Naive B cell (primary cell): Measurements from ENCODE around the gene TMEM143. TPM values are rescaled to one million over a fixed set of nuclear protein-coding genes. Genes with fewer than 3 reads are reported as not detected.
"Not testable (repeated sequence)": the region's sequence is repeated elsewhere in the genome, so short reads cannot be mapped to it uniquely, and the experiment has no call there.

ENCODE experiments used
- ATAC-seq, 2 donors: fragments of 150-1000 bp; cut with Tn5 transposase; 2 replicates each; pipeline ENCODE4 v1.10.0; 2021; ENCODE audit warnings: low read depth in 2 of 2, mild to moderate bottlenecking in 2 of 2, moderate library complexity in 2 of 2
- DNase-seq: peaks from one replicate; pipeline ENCODE4 v3.0.0; 2022
- H3K27ac Mint-ChIP-seq, 6 donors: one replicate each; pipeline ENCODE4 v1.8.0; 2020 to 2022; ENCODE audit warnings: mild to moderate bottlenecking in 6 of 6, mixed read lengths in 6 of 6, moderate library complexity in 5 of 6, inconsistent platforms in 2 of 6
- H3K27me3 Mint-ChIP-seq, 3 donors: one replicate each; pipeline ENCODE4 v1.8.0; 2021 to 2022; ENCODE audit warnings: mixed read lengths in 3 of 3, mild to moderate bottlenecking in 1 of 3
- H3K36me3 Mint-ChIP-seq, 2 donors: one replicate each; pipeline ENCODE4 v1.8.0; 2020 to 2022; ENCODE audit warnings: mixed read lengths in 2 of 2, inconsistent platforms in 1 of 2, mild to moderate bottlenecking in 1 of 2
- H3K4me1 Mint-ChIP-seq, 3 donors: one replicate each; pipeline ENCODE4 v1.8.0; 2020 to 2022; ENCODE audit warnings: mixed read lengths in 3 of 3, inconsistent platforms in 1 of 3, mild to moderate bottlenecking in 1 of 3, moderate library complexity in 1 of 3
- H3K4me3 Mint-ChIP-seq, 8 donors: one replicate each; pipeline ENCODE4 v1.8.0; 2020 to 2022; ENCODE audit warnings: mild to moderate bottlenecking in 8 of 8, mixed read lengths in 8 of 8, moderate library complexity in 8 of 8, inconsistent platforms in 2 of 8
- H3K9me3 Mint-ChIP-seq, 7 donors: one replicate each; pipeline ENCODE4 v1.8.0; 2020 to 2022; ENCODE audit warnings: mixed read lengths in 7 of 7, mild to moderate bottlenecking in 5 of 7, inconsistent platforms in 2 of 7, moderate library complexity in 1 of 7
- polyA plus RNA-seq, 6 donors: library from polyadenylated mRNA; unstranded; fragments of 300-500 nt; fragmentation: Illumina TruSeq; gene quantifications; one replicate each; pipeline ENCODE4 v1.2.3, GENCODE V29; 2021; ENCODE audit warnings: low read depth in 6 of 6

Gene TMEM143
- polyA plus RNA-seq, 6 donors from 2014 or later = 3.9 to 12.1 (median 5.9) TPM

GRCh38 chr19:48329167-48329891 is 34.4 kb downstream of the TMEM143 start:
- peaks cover 0 to 20% of the 10 kb centered on the region in 2 donors for H3K36me3 Mint-ChIP-seq
- no peaks in the 10 kb centered on the region for H3K27me3 Mint-ChIP-seq
- peak overlapping the region; percentile 85 to 95 (median 90) for H3K4me3 Mint-ChIP-seq
- DNase-seq (no peak), ATAC-seq (no peak)
- peaks cover 0 to 5% (median 0%) of the 10 kb centered on the region in 7 donors for H3K9me3 Mint-ChIP-seq
- H3K27ac Mint-ChIP-seq = peak overlapping the region; percentile 93 to 96 (median 96)
- peaks cover 61 to 88% (median 83%) of the 10 kb centered on the region in 3 donors for H3K4me1 Mint-ChIP-seq

GRCh38 chr19:48325265-48325910 is 38.4 kb downstream of the TMEM143 start, which contains the start of gene EMP3:
Gene EMP3 (plus strand): TSS chr19:48325552. CDS start chr19:48326845, 1,293 bp downstream.
- Mint-ChIP-seq H3K36me3 (peaks cover 0 to 20% of the 10 kb centered on the region in 2 donors), H3K27me3 (no peaks in the 10 kb centered on the region)
- ATAC-seq = peak; percentile 15 to 22

GRCh38 chr19:48321622-48322591 is 41.8 kb downstream of the TMEM143 start:
- Mint-ChIP-seq H3K27ac (peak overlapping the region; percentile 95 to 100 (median 100)), H3K36me3 (peaks cover 0 to 9% of the 10 kb centered on the region in 2 donors), H3K9me3 (peaks cover 0 to 5% (median 0%) of the 10 kb centered on the region in 7 donors), H3K4me3 (peak overlapping the region; percentile 89 to 100 (median 96)), H3K4me1 (peaks cover 57 to 69% (median 63%) of the 10 kb centered on the region in 3 donors), H3K27me3 (no peaks in the 10 kb centered on the region)
- DNase-seq (peak; percentile 99), ATAC-seq (peak; percentile 70 to 72)

More at GRCh38 chr19:48325265-48325910, 38.4 kb downstream of the TMEM143 start, which contains the start of gene EMP3:
- peak within 1 kb of the TSS; percentile 95 to 100 (median 98) for H3K27ac Mint-ChIP-seq
- peak within 1 kb of the TSS; percentile 89 to 100 (median 96) for H3K4me3 Mint-ChIP-seq
- peak; percentile 83 for DNase-seq
- H3K9me3 Mint-ChIP-seq = peaks cover 0 to 5% (median 0%) of the 10 kb centered on the region in 7 donors
- peaks cover 73 to 97% (median 88%) of the 10 kb centered on the region in 3 donors for H3K4me1 Mint-ChIP-seq

GRCh38 chr19:48321372-48321621 is 42.4 kb downstream of the TMEM143 start:
- peaks cover 52 to 63% (median 57%) of the 10 kb centered on the region in 3 donors for H3K4me1 Mint-ChIP-seq

GRCh38 chr19:48319647-48320541 is 43.8 kb downstream of the TMEM143 start:
- ATAC-seq (peak; percentile 13 to 15), DNase-seq (peak; percentile 74)
- Mint-ChIP-seq H3K4me3 (peak overlapping the region in 6 of 8 donors; percentile 47 to 100 (median 92)), H3K27ac (peak overlapping the region in 5 of 6 donors; percentile 76 to 100 (median 99)), H3K4me1 (peaks cover 42 to 50% (median 50%) of the 10 kb centered on the region in 3 donors), H3K9me3 (peaks cover 0 to 2% (median 0%) of the 10 kb centered on the region in 7 donors), H3K27me3 (no peaks in the 10 kb centered on the region), H3K36me3 (peaks cover 0 to 1% of the 10 kb centered on the region in 2 donors)

More at GRCh38 chr19:48321372-48321621, 42.4 kb downstream of the TMEM143 start:
- no peaks in the 10 kb centered on the region for H3K27me3 Mint-ChIP-seq
- H3K27ac Mint-ChIP-seq = peak overlapping the region; percentile 95 to 100 (median 99)
- H3K36me3 Mint-ChIP-seq = peaks cover 0 to 9% of the 10 kb centered on the region in 2 donors
- peak overlapping the region; percentile 89 to 100 (median 96) for H3K4me3 Mint-ChIP-seq
- peaks cover 0 to 5% (median 0%) of the 10 kb centered on the region in 7 donors for H3K9me3 Mint-ChIP-seq
- DNase-seq (peak; percentile 87), ATAC-seq (peak; percentile 52 to 57)

GRCh38 chr19:48318286-48318987 is 45.3 kb downstream of the TMEM143 start:
- DNase-seq = no peak
- Mint-ChIP-seq H3K4me1 (peaks cover 30 to 35% (median 35%) of the 10 kb centered on the region in 3 donors), H3K27me3 (no peaks in the 10 kb centered on the region), H3K9me3 (no peaks in the 10 kb centered on the region), H3K27ac (no peak overlapping the region), H3K36me3 (no peaks in the 10 kb centered on the region), H3K4me3 (no peak overlapping the region)
- no peak for ATAC-seq

GRCh38 chr19:48317708-48317960 is 46.1 kb downstream of the TMEM143 start:
- not testable (repeated sequence) for DNase-seq, H3K27me3 Mint-ChIP-seq, H3K9me3 Mint-ChIP-seq, ATAC-seq, H3K36me3 Mint-ChIP-seq, H3K4me3 Mint-ChIP-seq, H3K27ac Mint-ChIP-seq
- peaks cover 24 to 27% (median 27%) of the 10 kb centered on the region in 3 donors for H3K4me1 Mint-ChIP-seq

GRCh38 chr19:48315712-48316111 is 48.0 kb downstream of the TMEM143 start:
- H3K27me3 Mint-ChIP-seq = no peaks in the 10 kb centered on the region
- peaks cover 10 to 11% (median 11%) of the 10 kb centered on the region in 3 donors for H3K4me1 Mint-ChIP-seq
- H3K9me3 Mint-ChIP-seq = no peaks in the 10 kb centered on the region
- H3K27ac Mint-ChIP-seq = no peak overlapping the region
- DNase-seq (no peak), ATAC-seq (no peak)
- no peak overlapping the region for H3K4me3 Mint-ChIP-seq
- no peaks in the 10 kb centered on the region for H3K36me3 Mint-ChIP-seq

- H3K27me3 Mint-ChIP-seq = no peaks in the 10 kb centered on the region
- DNase-seq = no peak
- no peaks in the 10 kb centered on the region for H3K36me3 Mint-ChIP-seq
- H3K27ac Mint-ChIP-seq = no peak overlapping the region
- H3K4me1 Mint-ChIP-seq = no peaks in the 10 kb centered on the region
- ATAC-seq = no peak
- H3K4me3 Mint-ChIP-seq = peak overlapping the region in 1 of 8 donors; percentile 52
- no peaks in the 10 kb centered on the region for H3K9me3 Mint-ChIP-seq
Observed at GRCh38 chr19:48311384-48311783, 52.4 kb downstream of the TMEM143 start.

GRCh38 chr19:48310227-48310626 is 53.5 kb downstream of the TMEM143 start:
- ATAC-seq (no peak), DNase-seq (no peak)
- H3K4me3 Mint-ChIP-seq = no peak overlapping the region
- no peaks in the 10 kb centered on the region for H3K36me3 Mint-ChIP-seq
- H3K27ac Mint-ChIP-seq = no peak overlapping the region
- no peaks in the 10 kb centered on the region for H3K4me1 Mint-ChIP-seq
- H3K27me3 Mint-ChIP-seq = no peaks in the 10 kb centered on the region
- no peaks in the 10 kb centered on the region for H3K9me3 Mint-ChIP-seq

- not testable (repeated sequence) for H3K4me3 Mint-ChIP-seq, H3K9me3 Mint-ChIP-seq, H3K4me1 Mint-ChIP-seq, DNase-seq, H3K36me3 Mint-ChIP-seq, H3K27me3 Mint-ChIP-seq, H3K27ac Mint-ChIP-seq, ATAC-seq
Observed at GRCh38 chr19:48309731-48310130, 54.0 kb downstream of the TMEM143 start.
